Measurements from ENCODE around the gene LRRC15.
A peak's percentile ranks its signal among the peaks of the same experiment; 100 is the strongest.

The LRRC15 gene

GRCh38 chr3:194328942-194329582 is 40.5 kb downstream of the LRRC15 start:
- DNase-seq: no peak
- TF ChIP-seq POLR2A (IDR thresholded peaks at IDR 0.05; ENCODE audit: low read length): no peak
- no peak for TF ChIP-seq GATA1 (IDR thresholded peaks at IDR 0.05; ENCODE audit: low read depth, low read length)

DNA sequence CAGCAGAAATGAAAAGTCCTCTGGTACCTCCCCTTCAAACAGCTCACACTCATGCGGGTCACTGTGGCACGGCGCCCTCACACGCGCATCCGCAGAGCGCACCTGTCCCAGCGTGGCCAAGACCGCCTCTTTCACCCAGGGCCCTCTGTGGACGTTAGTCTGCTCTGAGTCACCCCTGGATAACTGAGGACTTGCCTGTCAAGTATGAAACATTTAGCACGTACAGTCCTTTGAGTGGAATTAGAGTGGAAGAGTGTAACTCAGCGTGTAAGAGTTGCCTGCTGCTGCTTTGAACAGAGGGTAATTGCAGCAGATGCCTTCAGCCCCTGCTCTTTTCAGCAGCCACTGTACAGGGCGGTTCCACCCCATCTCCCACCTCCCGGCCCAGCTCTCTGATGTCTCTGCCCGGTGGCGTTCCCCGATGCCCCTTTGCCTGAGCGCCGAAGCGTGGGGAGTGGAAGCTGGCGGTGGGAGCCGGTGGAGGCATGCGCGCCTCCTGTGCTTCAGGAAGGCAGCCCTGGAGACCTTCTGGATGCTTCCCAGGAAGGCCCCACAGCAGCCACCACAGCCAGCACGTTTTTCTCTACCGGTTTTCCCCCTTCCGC is 41.4 kb downstream of the LRRC15 start:
- no peak for TF ChIP-seq GATA1 (IDR thresholded peaks at IDR 0.05; ENCODE audit: low read depth, low read length)
- no peak for TF ChIP-seq POLR2A (IDR thresholded peaks at IDR 0.05; ENCODE audit: low read length)
- no peak for DNase-seq

DNA sequence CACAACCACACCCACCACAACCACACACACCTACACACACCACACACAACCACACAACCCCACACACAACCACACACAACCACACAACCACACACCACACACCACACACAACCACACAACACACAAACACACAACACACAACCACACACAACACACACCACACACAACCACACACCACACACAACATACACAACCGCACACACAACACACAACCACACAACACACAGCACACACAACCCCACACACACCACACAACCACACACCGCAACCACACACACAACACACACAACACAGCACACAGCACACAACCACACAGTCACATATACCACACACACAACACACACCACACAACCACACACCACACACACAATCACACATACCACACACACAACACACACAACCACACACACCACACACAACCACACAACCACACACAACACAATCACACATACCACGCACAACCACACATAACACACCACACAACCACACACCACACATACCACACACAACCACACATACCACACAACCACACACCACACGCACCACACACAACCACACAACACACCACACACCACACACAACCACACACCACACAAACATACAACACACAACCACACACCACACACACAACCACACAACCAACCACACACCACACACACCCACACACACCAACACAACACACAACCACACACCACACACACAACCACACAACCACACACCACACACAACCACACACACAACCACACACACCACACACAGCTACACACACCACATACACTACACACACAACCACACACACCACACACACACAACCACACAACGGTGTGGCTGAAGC is 42.1 kb downstream of the LRRC15 start:
- no peak for DNase-seq
- TF ChIP-seq GATA1 (IDR thresholded peaks at IDR 0.05; ENCODE audit: low read depth, low read length) (no peak), POLR2A (IDR thresholded peaks at IDR 0.05; ENCODE audit: low read length) (no peak)

DNA sequence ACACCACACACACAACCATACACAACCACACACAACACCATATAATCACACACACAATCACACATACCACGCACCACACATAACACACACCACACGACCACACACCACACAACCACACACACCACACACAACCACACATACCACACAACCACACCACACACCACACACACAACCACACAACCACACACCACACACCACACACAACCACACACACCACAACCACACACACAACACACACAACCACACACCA is 42.6 kb downstream of the LRRC15 start:
- no peak for DNase-seq
- TF ChIP-seq POLR2A (IDR thresholded peaks at IDR 0.05; ENCODE audit: low read length): no peak
- TF ChIP-seq GATA1 (IDR thresholded peaks at IDR 0.05; ENCODE audit: low read depth, low read length): no peak

DNA sequence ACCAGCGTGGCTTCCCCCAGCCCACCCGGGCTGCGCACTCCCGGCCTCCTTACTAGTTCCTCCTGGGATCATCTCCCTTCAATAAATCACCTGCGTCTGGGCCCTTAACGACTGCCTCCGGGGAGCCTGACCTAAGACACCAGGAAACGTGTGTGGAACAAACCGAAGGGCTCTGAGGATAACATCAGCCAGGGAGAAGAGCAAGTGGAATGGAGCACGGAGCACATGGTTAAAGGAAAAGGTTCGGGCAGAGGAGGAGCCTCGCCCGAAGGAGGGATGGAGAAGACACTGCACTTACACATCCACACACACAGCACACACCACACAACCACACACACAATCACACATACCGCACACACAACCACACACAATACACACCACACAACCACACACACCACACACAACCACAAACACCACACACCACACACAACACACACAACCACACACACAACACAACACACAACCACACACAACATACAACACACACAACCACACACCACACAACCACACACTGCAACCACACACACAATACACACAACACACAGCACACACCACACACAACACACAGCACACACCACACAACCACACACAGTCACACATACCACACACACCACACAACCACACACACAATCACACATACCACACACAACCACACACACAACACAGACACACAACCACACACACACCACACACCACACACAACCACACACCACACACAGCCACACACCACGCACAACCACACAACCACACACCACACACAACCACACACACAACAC is 43.2 kb downstream of the LRRC15 start:
- no peak for TF ChIP-seq POLR2A (IDR thresholded peaks at IDR 0.05; ENCODE audit: low read length)
- no peak for TF ChIP-seq GATA1 (IDR thresholded peaks at IDR 0.05; ENCODE audit: low read depth, low read length)
- DNase-seq: no peak

GRCh38 chr3:194325424-194326153 is 44.0 kb downstream of the LRRC15 start:
- TF ChIP-seq GATA1 (IDR thresholded peaks at IDR 0.05; ENCODE audit: low read depth, low read length) (no peak), POLR2A (IDR thresholded peaks at IDR 0.05; ENCODE audit: low read length) (no peak)
- no peak for DNase-seq

- no peak for DNase-seq
Measured at GRCh38 chr3:194324823-194325327, 44.7 kb downstream of the LRRC15 start.

DNA sequence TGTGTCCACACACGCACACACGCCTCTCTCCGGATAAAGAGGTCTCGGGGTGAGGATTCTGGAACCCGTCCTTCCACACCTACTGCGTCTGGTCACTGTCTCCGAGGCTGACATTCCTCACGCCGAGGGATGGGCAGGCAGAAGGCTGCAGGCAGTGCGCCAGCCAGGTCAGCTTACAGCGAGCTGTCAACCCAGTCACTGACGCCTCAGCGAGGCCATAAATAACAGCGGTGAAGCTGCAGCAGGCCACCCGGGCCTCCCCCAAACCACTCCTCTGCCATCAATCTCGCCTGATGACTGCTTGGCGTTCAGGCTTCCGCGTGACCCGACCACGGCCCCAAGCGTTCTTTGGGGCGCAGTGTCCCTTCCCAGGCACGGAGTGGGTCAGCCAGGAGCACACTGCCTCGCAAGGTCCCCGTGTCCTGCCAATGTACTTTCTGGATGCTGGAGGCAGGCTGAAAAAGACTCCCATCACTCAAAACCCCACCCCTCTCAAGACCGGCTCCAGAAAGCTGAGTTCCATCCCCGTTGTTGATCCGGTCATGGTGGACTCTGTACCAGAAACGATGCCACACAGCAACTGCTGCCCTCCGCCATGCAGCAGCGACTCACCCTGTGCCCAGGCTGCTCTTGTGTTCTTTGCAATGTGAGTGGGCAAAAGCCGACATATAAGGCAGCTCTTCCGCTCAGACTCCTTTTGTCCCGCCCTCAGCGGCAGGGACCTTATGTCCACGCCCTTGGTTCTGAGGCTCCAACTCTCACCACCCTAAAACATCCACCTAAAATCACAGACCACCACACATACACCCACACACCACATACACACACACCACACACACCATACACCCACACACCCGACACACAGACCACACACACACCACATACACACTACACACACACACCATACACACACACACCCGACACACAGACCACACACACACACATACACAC is 45.5 kb downstream of the LRRC15 start:
- TF ChIP-seq GATA1 (IDR thresholded peaks at IDR 0.05; ENCODE audit: low read depth, low read length) (no peak), POLR2A (IDR thresholded peaks at IDR 0.05; ENCODE audit: low read length) (no peak)
- DNase-seq: no peak

More at GRCh38 chr3:194324823-194325327, 44.7 kb downstream of the LRRC15 start:
- no peak for TF ChIP-seq GATA1 (IDR thresholded peaks at IDR 0.05; ENCODE audit: low read depth, low read length)
- no peak for TF ChIP-seq POLR2A (IDR thresholded peaks at IDR 0.05; ENCODE audit: low read length)

DNA sequence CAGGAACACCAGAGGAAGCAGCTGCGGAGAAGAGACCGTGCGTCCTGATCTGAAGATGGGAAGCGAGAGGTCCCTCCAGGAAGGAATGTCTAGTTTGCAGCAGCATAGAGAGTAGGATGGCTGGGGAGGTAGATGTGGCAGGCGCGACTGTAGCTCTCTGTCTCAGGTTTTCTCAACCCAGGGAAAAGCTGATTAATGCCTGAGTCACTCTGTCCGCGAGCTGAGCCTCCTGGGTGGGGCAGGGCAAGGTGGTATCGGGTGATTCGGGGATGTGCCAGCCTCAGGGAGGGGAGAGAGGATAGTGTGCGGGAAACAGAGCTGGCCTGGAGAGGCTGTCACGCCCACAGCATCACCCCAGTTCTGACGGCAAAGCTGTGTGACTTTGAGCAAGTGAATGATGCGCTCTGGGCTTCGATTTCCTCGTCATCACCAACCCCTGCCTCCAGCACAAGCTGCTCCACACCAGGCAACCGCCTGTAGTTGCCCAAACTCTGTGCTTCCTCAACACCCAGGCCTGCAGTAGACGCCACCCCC is 46.8 kb downstream of the LRRC15 start:
- TF ChIP-seq GATA1 (IDR thresholded peaks at IDR 0.05; ENCODE audit: low read depth, low read length): no peak
- no peak for TF ChIP-seq POLR2A (IDR thresholded peaks at IDR 0.05; ENCODE audit: low read length)
- DNase-seq: peak; percentile 73 to 77

DNA sequence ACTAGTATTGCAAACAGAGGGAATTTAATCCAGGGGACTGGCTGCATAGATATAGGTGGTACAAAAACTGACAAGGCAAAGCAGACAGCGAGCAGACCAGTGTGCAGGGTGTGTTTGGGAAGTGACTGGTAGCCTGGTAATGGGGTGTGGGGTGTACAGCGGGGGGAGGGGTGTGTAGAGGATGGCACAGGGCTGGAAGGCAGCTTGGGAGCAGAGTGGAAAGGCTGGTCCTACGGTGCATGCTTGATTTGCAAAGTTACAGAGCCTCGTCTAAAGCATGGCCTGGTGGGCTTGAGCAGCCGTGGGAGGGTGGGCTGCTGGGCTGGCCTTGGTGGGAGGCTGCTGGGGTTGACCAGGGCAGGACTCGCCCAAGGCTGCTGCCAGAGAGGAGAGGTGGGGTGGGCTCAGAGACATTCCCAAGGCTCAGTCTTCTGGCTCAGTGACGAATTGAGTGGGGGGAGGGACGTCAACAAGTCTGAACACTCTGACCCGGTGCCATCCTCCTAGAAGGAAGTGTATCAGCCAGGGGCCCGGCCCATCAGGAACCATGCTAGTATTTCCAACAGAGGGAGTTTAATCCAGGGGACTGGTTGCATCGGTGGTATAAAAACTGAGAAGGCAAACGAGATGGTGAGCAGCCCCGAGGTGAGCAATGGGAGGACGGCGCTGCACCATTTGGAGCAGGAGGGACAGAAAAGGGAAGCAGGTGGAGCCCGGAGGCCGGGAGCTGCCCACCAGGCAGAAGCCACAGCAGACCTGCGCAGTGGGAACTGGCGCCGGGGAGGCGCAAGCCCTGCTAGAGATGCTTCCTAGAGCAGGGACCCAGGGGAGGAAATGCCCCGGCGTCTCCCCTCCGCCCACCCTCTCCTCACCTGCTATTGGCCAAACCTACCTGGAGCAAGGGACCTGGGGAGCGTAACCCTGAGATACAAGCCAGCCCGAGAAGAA is 47.6 kb downstream of the LRRC15 start:
- no peak for DNase-seq
- TF ChIP-seq GATA1 (IDR thresholded peaks at IDR 0.05; ENCODE audit: low read depth, low read length) (no peak), POLR2A (IDR thresholded peaks at IDR 0.05; ENCODE audit: low read length) (no peak)

DNA sequence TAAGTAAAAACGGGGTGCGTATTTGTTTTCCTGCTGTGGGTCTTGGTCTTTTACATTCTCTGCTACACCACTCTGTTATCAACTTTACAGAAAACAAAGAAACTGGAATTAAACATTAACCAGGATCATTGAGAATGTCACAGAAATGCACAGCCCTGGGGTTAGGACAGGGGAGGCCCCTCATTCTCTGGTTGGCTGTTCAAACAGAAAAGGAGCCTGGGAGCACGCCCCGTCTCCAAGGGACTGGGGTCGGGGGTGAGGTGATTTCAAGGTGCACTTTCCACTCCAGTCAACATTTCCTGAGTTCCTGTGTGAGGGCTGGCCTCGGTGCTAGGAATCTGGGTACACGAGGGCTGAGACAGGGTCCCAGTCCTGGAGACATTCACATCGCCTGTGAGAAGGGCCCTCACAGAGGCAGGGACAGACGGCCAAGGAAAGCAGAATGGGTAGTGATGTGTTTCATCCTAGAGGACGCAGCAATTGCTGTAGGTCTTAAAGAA is 48.7 kb downstream of the LRRC15 start:
- no peak for DNase-seq
- no peak for TF ChIP-seq POLR2A (IDR thresholded peaks at IDR 0.05; ENCODE audit: low read length)
- no peak for TF ChIP-seq GATA1 (IDR thresholded peaks at IDR 0.05; ENCODE audit: low read depth, low read length)
